Heart left ventricle (tissue), 16 donors: ENCODE measurements around the gene ARL3. TPM values are rescaled to one million over a fixed set of nuclear protein-coding genes. Genes with fewer than 3 reads are reported as not detected.
A peak's percentile ranks its signal among the peaks of the same experiment; 100 is the strongest.
"Not testable (repeated sequence)": the region's sequence is repeated elsewhere in the genome, so short reads cannot be mapped to it uniquely, and the experiment has no call there.

Experiments
- ATAC-seq, 4 donors: fragments of 200-7000 bp; cut with Tn5 transposase; one replicate each; pipeline ENCODE4 v1.9.1; 2020 to 2022; ENCODE audit warnings: moderate library complexity in 4 of 4, mild to moderate bottlenecking in 3 of 4, moderate number of reproducible peaks in 1 of 4
- DNase-seq, 5 donors: peaks; one replicate each; pipeline ENCODE4 v3.0.0-alpha.2; 2020
- H3K27ac ChIP-seq, 12 donors: fragments of 200-600 bp; sonication (generic) in 4 of 12; one replicate each; pipeline versions ENCODE4 v1.5.0 to v1.8.0; 2016 to 2022; ENCODE audit warnings: mild to moderate bottlenecking in 2 of 12
- H3K27me3 ChIP-seq, 9 donors: fragments of 200-600 bp; sonication (generic) in 2 of 9; one replicate each; pipeline versions ENCODE4 v1.5.1 to v1.8.0; 2016 to 2022; ENCODE audit warnings: mild to moderate bottlenecking in 3 of 9
- H3K36me3 ChIP-seq, 9 donors: fragments of 200-600 bp; sonication (generic) in 2 of 9; one replicate each; pipeline versions ENCODE4 v1.5.0 to v1.8.0; 2018 to 2022; ENCODE audit warnings: mild to moderate bottlenecking in 2 of 9
- H3K4me1 ChIP-seq, 12 donors: fragments of 200-600 bp; sonication (generic) in 4 of 12; one replicate each; pipeline versions ENCODE4 v1.5.0 to v1.8.0; 2016 to 2022; ENCODE audit warnings: mild to moderate bottlenecking in 3 of 12
- H3K4me3 ChIP-seq, 12 donors: fragments of 200-600 bp; sonication (generic) in 4 of 12; one replicate each; pipeline versions ENCODE4 v1.5.0 to v1.8.0; 2017 to 2022; ENCODE audit warnings: mild to moderate bottlenecking in 9 of 12, moderate library complexity in 4 of 12
- H3K9me3 ChIP-seq, 12 donors: fragments of 200-600 bp; sonication (generic) in 4 of 12; one replicate each; pipeline versions ENCODE4 v1.5.0 to v1.8.0; 2016 to 2022; ENCODE audit warnings: mild to moderate bottlenecking in 1 of 12
- CTCF ChIP-seq, 12 donors: fragments of 200-600 bp; sonication (generic) in 4 of 12; IDR thresholded peaks; one replicate each; pipeline versions ENCODE4 v1.5.0 to v1.8.0; 2018 to 2022; ENCODE audit warnings: antibody characterized with exemption in 12 of 12, mild to moderate bottlenecking in 5 of 12
- POLR2A ChIP-seq, 2 donors: fragments of 450-650 bp; IDR thresholded peaks; one replicate each; pipeline ENCODE4 v1.6.1; 2017; ENCODE audit warnings: antibody characterized with exemption in 2 of 2, mild to moderate bottlenecking in 2 of 2, moderate library complexity in 2 of 2
- WGBS, 4 donors: extraction: QIAGEN DNeasy Blood & Tissue Kit in 2 of 4; methylation state at CpG; one replicate each; pipeline versions ENCODE4 v1.1.5 to v1.1.7; 2013 to 2018; 5-methylcytosine and 5-hydroxymethylcytosine counted together
- intact Hi-C, 10 donors: fragments of 100-400 bp; cut with DNase I; formaldehyde crosslinking; loops; one replicate each; pipeline versions ENCODE4 v1.11.1 to v1.14.2; 2022
- polyA plus RNA-seq, 2 donors: library from polyadenylated mRNA; stranded (reverse); fragments of 200-250 nt; gene quantifications; one replicate each; pipeline ENCODE4 v1.2.3, GENCODE V29; 2013
- total RNA-seq, 9 donors: library from RNA; depleted of rRNA in 2 of 9; stranded (reverse); fragments of >200 nt in 2 of 9; fragmentation: NEBNext Ultra II Directional in 3 of 9; extraction: Animal tissue kit (Norgen Biotek cat#: 25700) in 3 of 9; gene quantifications; one replicate each; pipeline versions ENCODE4 v1.1.0 to v1.2.4, GENCODE V29; 2016 to 2023
- donor health status: ischemic (EF 13 %, LVEDD 7.1; RV severe dilation, severe dysfunction).
- donor health status: healthy with polysubstance abuse.
- donor health status: DM: no; HTN: yes; CAD: no.
- donor health status: DM: no; HTN: no; CAD: no.
- donor health status: ischemic (EF 25% LVEDD 6.9; RV normal size, moderate dysfunction).
- donor health status: ischemic (EF 25% LVEDD 5.7; RV mildly dilated, moderate dysfunction).
- donor health status: healthy.
- donor health status: DM: yes; HTN: yes; CAD: no.
- donor health status: ischemic (EF 35%, LVEDD 5.7; RV mildly dilated, moderate dysfunction).
- donor health status: nonischemic (EF 11% LVEDD 7.7; RV severe dilation, severe dysfunction).
- donor health status: DM: yes; HTN: yes; CAD: no.
- donor health status: PGD.
- donor health status: ischemic (EF 29% LVEDD 5.4; RV normal size, mild dysfunction).
- donor health status: nonischemic (EF 23%, LVEDD 6.1; RV moderate dilation, normal function).

ARL3 gene
- total and polyA plus RNA-seq, 11 donors: 5.8 to 19.3 (median 12.6) TPM

GRCh38 chr10:102761981-102762380 lies 47.8 kb upstream of the ARL3 start:
- no peak for TF ChIP-seq POLR2A (IDR thresholded peaks at IDR 0.05)
- TF ChIP-seq CTCF (IDR thresholded peaks at IDR 0.05): no peak
- no peak overlapping the region for H3K4me3 ChIP-seq
- peaks cover 0 to 75% (median 37%) of the 10 kb centered on the region in 12 donors for H3K4me1 ChIP-seq
- peaks cover 0 to 22% (median 3%) of the 10 kb centered on the region in 9 donors for H3K36me3 ChIP-seq
- H3K9me3 ChIP-seq: peaks cover 0 to 5% (median 0%) of the 10 kb centered on the region in 12 donors
- peak overlapping the region in 5 of 12 donors; percentile 31 to 63 (median 60) for H3K27ac ChIP-seq
- WGBS, 4 donors: 82 to 93% (median 92%) methylated on average over 4 of the region's 4 CpGs
- intact Hi-C loops: loop anchor here in 1 of 10 donors (5.0 kb wide), 1 partner anchor 45 kb away; no protein-coding TSS in a partner anchor
- H3K27me3 ChIP-seq: no peaks in the 10 kb centered on the region
- DNase-seq (no peak), ATAC-seq (no peak)

- TF ChIP-seq POLR2A (IDR thresholded peaks at IDR 0.05): no peak
- no peak for TF ChIP-seq CTCF (IDR thresholded peaks at IDR 0.05)
- H3K9me3 ChIP-seq: peaks cover 0 to 5% (median 0%) of the 10 kb centered on the region in 12 donors
- H3K4me1 ChIP-seq: peaks cover 0 to 59% (median 28%) of the 10 kb centered on the region in 12 donors
- no peaks in the 10 kb centered on the region for H3K27me3 ChIP-seq
- DNase-seq: no peak
- 81 to 90% (median 88%) methylated on average over 3 of the region's 3 CpGs for WGBS, 4 donors
- ATAC-seq: no peak
- H3K36me3 ChIP-seq: peaks cover 0 to 14% (median 0%) of the 10 kb centered on the region in 9 donors
- intact Hi-C loops: loop anchor here in 2 of 10 donors (5.0 to 10.0 kb wide), 2 partner anchors 48 to 55 kb away; no protein-coding TSS in a partner anchor
- no peak overlapping the region for H3K4me3 ChIP-seq
- H3K27ac ChIP-seq: peak overlapping the region in 8 of 12 donors; percentile 6 to 79 (median 56)
These were observed 45.5 kb upstream of the ARL3 start for GRCh38 chr10:102759497-102760210.

- not testable (repeated sequence) for H3K9me3 ChIP-seq, ATAC-seq, H3K36me3 ChIP-seq, H3K27me3 ChIP-seq
- intact Hi-C loops: loop anchor here in 1 of 10 donors (10.0 kb wide), 1 partner anchor 56 kb away; no protein-coding TSS in a partner anchor
- 42 to 52% (median 48%) methylated on average over 6 to 12 of the region's 12 CpGs for WGBS, 4 donors
- peak in 2 of 5 donors; percentile 47 to 48 for DNase-seq
- peak overlapping the region in 1 of 12 donors; percentile 4 for H3K4me3 ChIP-seq
- H3K27ac ChIP-seq: peak overlapping the region in 11 of 12 donors; percentile 6 to 79 (median 54)
- H3K4me1 ChIP-seq: peaks cover 0 to 60% (median 26%) of the 10 kb centered on the region in 12 donors
These were observed 44.7 kb upstream of the ARL3 start for GRCh38 chr10:102758933-102759262.

GRCh38 chr10:102758240-102758932 lies 44.2 kb upstream of the ARL3 start:
- WGBS, 4 donors: 68 to 79% (median 71%) methylated on average over 9 of the region's 9 CpGs
- Histone ChIP-seq H3K9me3 (peaks cover 0 to 5% (median 0%) of the 10 kb centered on the region in 12 donors), H3K27me3 (no peaks in the 10 kb centered on the region), H3K36me3 (peaks cover 0 to 6% (median 0%) of the 10 kb centered on the region in 9 donors), H3K27ac (peak overlapping the region in 10 of 12 donors; percentile 6 to 79 (median 47)), H3K4me3 (peak overlapping the region in 1 of 12 donors; percentile 4), H3K4me1 (peaks cover 0 to 60% (median 26%) of the 10 kb centered on the region in 12 donors)
- DNase-seq (no peak), ATAC-seq (no peak)
- TF ChIP-seq CTCF (IDR thresholded peaks at IDR 0.05): no peak
- TF ChIP-seq POLR2A (IDR thresholded peaks at IDR 0.05): no peak
- intact Hi-C loops: loop anchor here in 1 of 10 donors (10.0 kb wide), 1 partner anchor 56 kb away; no protein-coding TSS in a partner anchor
